Measurements from ENCODE around the gene TTC38. TPM values are rescaled to one million over a fixed set of nuclear protein-coding genes. Genes with fewer than 3 reads are reported as not detected.
A peak's percentile ranks its signal among the peaks of the same experiment; 100 is the strongest.
"Not testable (repeated sequence)": the region's sequence is repeated elsewhere in the genome, so short reads cannot be mapped to it uniquely, and the experiment has no call there.

TTC38 gene
- polyA plus RNA-seq, 1 donor: 136 TPM

- DNase-seq: no peak
- Histone ChIP-seq H3K9me3 (ENCODE audit: control insufficient read depth, low read depth, low read length) (peaks cover 16% of the 10 kb centered on the region), H3K4me3 (ENCODE audit: low read length) (no peak overlapping the region), H3K27ac (ENCODE audit: low read length) (no peak overlapping the region), H3K36me3 (ENCODE audit: control insufficient read depth, insufficient read depth, low read length) (no peaks in the 10 kb centered on the region), H3K27me3 (ENCODE audit: control insufficient read depth, insufficient read depth, low read length) (peaks cover 15% of the 10 kb centered on the region), H3K4me1 (ENCODE audit: control insufficient read depth, insufficient read depth, low read length) (peaks cover 12% of the 10 kb centered on the region)
- WGBS (ENCODE audit: insufficient coverage, low lambda C conversion rate): no CpG with 5 or more reads among the region's 12 CpGs
Measured at GRCh38 chr22:46259374-46259773, 8.4 kb upstream of the TTC38 start.

GRCh38 chr22:46260038-46260437 lies 7.8 kb upstream of the TTC38 start:
- Histone ChIP-seq H3K27ac (ENCODE audit: low read length) (no peak overlapping the region), H3K4me3 (ENCODE audit: low read length) (no peak overlapping the region), H3K27me3 (ENCODE audit: control insufficient read depth, insufficient read depth, low read length) (peaks cover 15% of the 10 kb centered on the region), H3K36me3 (ENCODE audit: control insufficient read depth, insufficient read depth, low read length) (no peaks in the 10 kb centered on the region), H3K9me3 (ENCODE audit: control insufficient read depth, low read depth, low read length) (peaks cover 16% of the 10 kb centered on the region), H3K4me1 (ENCODE audit: control insufficient read depth, insufficient read depth, low read length) (peaks cover 14% of the 10 kb centered on the region)
- no CpG with 5 or more reads among the region's 6 CpGs for WGBS (ENCODE audit: insufficient coverage, low lambda C conversion rate)
- DNase-seq: no peak

GRCh38 chr22:46262449-46263215 lies 5.2 kb upstream of the TTC38 start:
- H3K9me3 ChIP-seq (ENCODE audit: control insufficient read depth, low read depth, low read length): peaks cover 19% of the 10 kb centered on the region
- peaks cover 15% of the 10 kb centered on the region for H3K27me3 ChIP-seq (ENCODE audit: control insufficient read depth, insufficient read depth, low read length)
- H3K36me3 ChIP-seq (ENCODE audit: control insufficient read depth, insufficient read depth, low read length): no peaks in the 10 kb centered on the region
- peak; percentile 63 to 80 for DNase-seq
- peaks cover 27% of the 10 kb centered on the region for H3K4me1 ChIP-seq (ENCODE audit: control insufficient read depth, insufficient read depth, low read length)
- WGBS (ENCODE audit: insufficient coverage, low lambda C conversion rate): no CpG with 5 or more reads among the region's 109 CpGs
- no peak overlapping the region for H3K4me3 ChIP-seq (ENCODE audit: low read length)
- H3K27ac ChIP-seq (ENCODE audit: low read length): no peak overlapping the region

- peaks cover 27% of the 10 kb centered on the region for H3K4me1 ChIP-seq (ENCODE audit: control insufficient read depth, insufficient read depth, low read length)
- no CpG with 5 or more reads among the region's 30 CpGs for WGBS (ENCODE audit: insufficient coverage, low lambda C conversion rate)
- H3K27ac ChIP-seq (ENCODE audit: low read length): peak within 1 kb of the TSS; percentile 74
- no peak for DNase-seq
- H3K36me3 ChIP-seq (ENCODE audit: control insufficient read depth, insufficient read depth, low read length): no peaks in the 10 kb centered on the region
- H3K9me3 ChIP-seq (ENCODE audit: control insufficient read depth, low read depth, low read length): peaks cover 19% of the 10 kb centered on the region
- peak within 1 kb of the TSS; percentile 1 for H3K4me3 ChIP-seq (ENCODE audit: low read length)
- H3K27me3 ChIP-seq (ENCODE audit: control insufficient read depth, insufficient read depth, low read length): peaks cover 15% of the 10 kb centered on the region
Measured at GRCh38 chr22:46263216-46263590, 4.6 kb upstream of the TTC38 start, which contains the start of gene PKDREJ. PKDREJ (minus strand) TSS chr22:46263343; CDS start chr22:46263322, 21 bp downstream.

GRCh38 chr22:46264520-46264919 lies 3.3 kb upstream of the TTC38 start:
- Histone ChIP-seq H3K27ac (ENCODE audit: low read length) (peak overlapping the region; percentile 74), H3K27me3 (ENCODE audit: control insufficient read depth, insufficient read depth, low read length) (peaks cover 15% of the 10 kb centered on the region), H3K4me1 (ENCODE audit: control insufficient read depth, insufficient read depth, low read length) (peaks cover 27% of the 10 kb centered on the region), H3K9me3 (ENCODE audit: control insufficient read depth, low read depth, low read length) (peaks cover 19% of the 10 kb centered on the region)
- not testable (repeated sequence) for H3K4me3 ChIP-seq (ENCODE audit: low read length); H3K36me3 ChIP-seq (ENCODE audit: control insufficient read depth, insufficient read depth, low read length)
- peak; percentile 79 to 93 for DNase-seq
- WGBS (ENCODE audit: insufficient coverage, low lambda C conversion rate): no CpG with 5 or more reads among the region's 6 CpGs

GRCh38 chr22:46265627-46266026 lies 2.2 kb upstream of the TTC38 start:
- H3K27ac ChIP-seq (ENCODE audit: low read length); H3K4me3 ChIP-seq (ENCODE audit: low read length); DNase-seq; H3K36me3 ChIP-seq (ENCODE audit: control insufficient read depth, insufficient read depth, low read length): not testable (repeated sequence)
- peaks cover 19% of the 10 kb centered on the region for H3K9me3 ChIP-seq (ENCODE audit: control insufficient read depth, low read depth, low read length)
- peaks cover 15% of the 10 kb centered on the region for H3K27me3 ChIP-seq (ENCODE audit: control insufficient read depth, insufficient read depth, low read length)
- H3K4me1 ChIP-seq (ENCODE audit: control insufficient read depth, insufficient read depth, low read length): peaks cover 27% of the 10 kb centered on the region
- 92% methylated on average over 2 of the region's 4 CpGs for WGBS (ENCODE audit: insufficient coverage, low lambda C conversion rate)

GRCh38 chr22:46269564-46269963 lies 1.8 kb downstream of the TTC38 start:
- Histone ChIP-seq H3K4me1 (ENCODE audit: control insufficient read depth, insufficient read depth, low read length) (peaks cover 15% of the 10 kb centered on the region), H3K27ac (ENCODE audit: low read length) (peak overlapping the region; percentile 28), H3K4me3 (ENCODE audit: low read length) (peak overlapping the region; percentile 82), H3K9me3 (ENCODE audit: control insufficient read depth, low read depth, low read length) (peaks cover 4% of the 10 kb centered on the region), H3K27me3 (ENCODE audit: control insufficient read depth, insufficient read depth, low read length) (no peaks in the 10 kb centered on the region), H3K36me3 (ENCODE audit: control insufficient read depth, insufficient read depth, low read length) (peaks cover 38% of the 10 kb centered on the region)
- WGBS (ENCODE audit: insufficient coverage, low lambda C conversion rate): no CpG with 5 or more reads among the region's 11 CpGs
- no peak for DNase-seq

GRCh38 chr22:46272196-46272595 lies 4.4 kb downstream of the TTC38 start:
- WGBS (ENCODE audit: insufficient coverage, low lambda C conversion rate): no CpG with 5 or more reads among the region's 8 CpGs
- no peaks in the 10 kb centered on the region for H3K27me3 ChIP-seq (ENCODE audit: control insufficient read depth, insufficient read depth, low read length)
- H3K9me3 ChIP-seq (ENCODE audit: control insufficient read depth, low read depth, low read length): no peaks in the 10 kb centered on the region
- H3K4me3 ChIP-seq (ENCODE audit: low read length): no peak overlapping the region
- no peak for DNase-seq
- peaks cover 63% of the 10 kb centered on the region for H3K36me3 ChIP-seq (ENCODE audit: control insufficient read depth, insufficient read depth, low read length)
- no peak overlapping the region for H3K27ac ChIP-seq (ENCODE audit: low read length)
- peaks cover 3% of the 10 kb centered on the region for H3K4me1 ChIP-seq (ENCODE audit: control insufficient read depth, insufficient read depth, low read length)

GRCh38 chr22:46272762-46273431 lies 5.1 kb downstream of the TTC38 start:
- no peaks in the 10 kb centered on the region for H3K4me1 ChIP-seq (ENCODE audit: control insufficient read depth, insufficient read depth, low read length)
- no peak for DNase-seq
- H3K27ac ChIP-seq (ENCODE audit: low read length): no peak overlapping the region
- H3K36me3 ChIP-seq (ENCODE audit: control insufficient read depth, insufficient read depth, low read length): peaks cover 68% of the 10 kb centered on the region
- H3K27me3 ChIP-seq (ENCODE audit: control insufficient read depth, insufficient read depth, low read length): no peaks in the 10 kb centered on the region
- H3K9me3 ChIP-seq (ENCODE audit: control insufficient read depth, low read depth, low read length): no peaks in the 10 kb centered on the region
- no CpG with 5 or more reads among the region's 12 CpGs for WGBS (ENCODE audit: insufficient coverage, low lambda C conversion rate)
- no peak overlapping the region for H3K4me3 ChIP-seq (ENCODE audit: low read length)

GRCh38 chr22:46273432-46274148 lies 5.8 kb downstream of the TTC38 start:
- no peak overlapping the region for H3K4me3 ChIP-seq (ENCODE audit: low read length)
- no peak for DNase-seq
- no CpG with 5 or more reads among the region's 12 CpGs for WGBS (ENCODE audit: insufficient coverage, low lambda C conversion rate)
- peaks cover 75% of the 10 kb centered on the region for H3K36me3 ChIP-seq (ENCODE audit: control insufficient read depth, insufficient read depth, low read length)
- no peaks in the 10 kb centered on the region for H3K9me3 ChIP-seq (ENCODE audit: control insufficient read depth, low read depth, low read length)
- H3K27ac ChIP-seq (ENCODE audit: low read length): no peak overlapping the region
- no peaks in the 10 kb centered on the region for H3K4me1 ChIP-seq (ENCODE audit: control insufficient read depth, insufficient read depth, low read length)
- no peaks in the 10 kb centered on the region for H3K27me3 ChIP-seq (ENCODE audit: control insufficient read depth, insufficient read depth, low read length)

All from large intestine (tissue), 3 donors.